OCI-LY1 (cell line): Measurements from ENCODE around the gene SLC15A1.

Experiments
- H2AFZ ChIP-seq: fragments of 200-600 bp; sonication (generic), shearing (Covaris generic); 2 replicates; pipeline ENCODE4 v1.6.0; 2014; ENCODE audit warnings: antibody characterized with exemption, mild to moderate bottlenecking, low read length
- H3F3A ChIP-seq: fragments of 200-600 bp; sonication (generic), shearing (Covaris generic); 2 replicates; pipeline ENCODE4 v1.6.0; 2014; ENCODE audit warnings: mild to moderate bottlenecking, antibody characterized with exemption, low read length, moderate library complexity; ENCODE audit not compliant: insufficient read depth
- H3K27ac ChIP-seq: fragments of 200-600 bp; sonication (generic); 2 replicates; pipeline ENCODE4 v1.5.1; 2014; ENCODE audit warnings: low read length, mixed run types, mild to moderate bottlenecking, low read depth; ENCODE audit not compliant: poor library complexity, severe bottlenecking
- H3K27me3 ChIP-seq: fragments of 200-600 bp; sonication (generic); 2 replicates; pipeline ENCODE4 v1.6.0; 2014; ENCODE audit warnings: antibody characterized with exemption, mild to moderate bottlenecking, low read length, moderate library complexity; ENCODE audit not compliant: insufficient read depth
- H3K36me3 ChIP-seq: fragments of 200-600 bp; sonication (generic); 2 replicates; pipeline ENCODE4 v1.6.1; 2014; ENCODE audit warnings: mild to moderate bottlenecking, antibody characterized with exemption, low read length, moderate library complexity, mixed read lengths; ENCODE audit not compliant: insufficient read depth
- H3K4me1 ChIP-seq: fragments of 200-600 bp; sonication (generic); 2 replicates; pipeline ENCODE4 v1.5.1; 2014; ENCODE audit warnings: mild to moderate bottlenecking, low read length, moderate library complexity; ENCODE audit not compliant: insufficient read depth, severe bottlenecking
- H3K4me2 ChIP-seq: fragments of 200-600 bp; sonication (generic), shearing (Covaris generic); 2 replicates; pipeline ENCODE4 v1.6.1; 2014; ENCODE audit warnings: low read length
- H3K4me3 ChIP-seq: fragments of 200-600 bp; sonication (generic); 2 replicates; pipeline ENCODE4 v1.5.1; 2014; ENCODE audit warnings: low read length, low read depth, mild to moderate bottlenecking, mixed read lengths; ENCODE audit not compliant: poor library complexity, severe bottlenecking
- H3K79me2 ChIP-seq: fragments of 200-600 bp; shearing (Covaris generic); 2 replicates; pipeline ENCODE4 v1.6.1; 2016; ENCODE audit warnings: mixed run types, low read length, mixed read lengths; ENCODE audit not compliant: insufficient read depth
- H3K9ac ChIP-seq: fragments of 200-600 bp; sonication (generic), shearing (Covaris generic); 2 replicates; pipeline ENCODE4 v1.6.1; 2014; ENCODE audit warnings: mild to moderate bottlenecking, low read length, mixed read lengths
- H3K9me2 ChIP-seq: fragments of 200-600 bp; sonication (generic), shearing (Covaris generic); 2 replicates; pipeline ENCODE4 v1.6.1; 2014; ENCODE audit warnings: low read depth, mild to moderate bottlenecking, low read length, mixed read lengths
- H3K9me3 ChIP-seq: fragments of 200-600 bp; shearing (Covaris generic); 2 replicates; pipeline ENCODE4 v1.6.1; 2014; ENCODE audit warnings: low read length, mixed read lengths
- H4K20me1 ChIP-seq: fragments of 200-600 bp; sonication (generic), shearing (Covaris generic); 2 replicates; pipeline ENCODE4 v1.6.0; 2016; ENCODE audit warnings: mild to moderate bottlenecking, low read length; ENCODE audit not compliant: insufficient read depth
- CTCF ChIP-seq: fragments of 200-600 bp; sonication (generic), shearing (Covaris generic); IDR thresholded peaks from 2 replicates; pipeline ENCODE4 v1.5.1; 2017; ENCODE audit warnings: mild to moderate bottlenecking, antibody characterized with exemption, low read length, moderate library complexity, mixed read lengths
- EZH2 ChIP-seq: fragments of 200-600 bp; sonication (generic), shearing (Covaris generic); IDR thresholded peaks from 2 replicates; pipeline ENCODE4 v1.8.0; 2017; ENCODE audit warnings: borderline replicate concordance, mixed run types, mild to moderate bottlenecking, antibody characterized with exemption, low read length, moderate library complexity, mixed read lengths

SLC15A1 gene

GRCh38 chr13:98651744-98652143, 100.7 kb downstream of the SLC15A1 start:
- H3K9ac ChIP-seq = no peak overlapping the region
- H3F3A ChIP-seq = no peaks in the 10 kb centered on the region
- no peaks in the 10 kb centered on the region for H3K79me2 ChIP-seq
- no peaks in the 10 kb centered on the region for H3K9me3 ChIP-seq
- H3K27ac ChIP-seq = no peak overlapping the region
- H4K20me1 ChIP-seq = no peaks in the 10 kb centered on the region
- H3K4me1 ChIP-seq = no peaks in the 10 kb centered on the region
- no peak overlapping the region for H2AFZ ChIP-seq
- no peaks in the 10 kb centered on the region for H3K27me3 ChIP-seq
- H3K4me3 ChIP-seq = no peak overlapping the region
- no peak for TF ChIP-seq CTCF
- no peak for TF ChIP-seq EZH2
- H3K4me2 ChIP-seq = no peak overlapping the region
- no peaks in the 10 kb centered on the region for H3K9me2 ChIP-seq
- H3K36me3 ChIP-seq = no peaks in the 10 kb centered on the region

GRCh38 chr13:98650396-98651107, 101.9 kb downstream of the SLC15A1 start:
- no peaks in the 10 kb centered on the region for H3K9me3 ChIP-seq
- no peaks in the 10 kb centered on the region for H3K27me3 ChIP-seq
- no peaks in the 10 kb centered on the region for H3K36me3 ChIP-seq
- no peaks in the 10 kb centered on the region for H3K79me2 ChIP-seq
- no peak overlapping the region for H3K9ac ChIP-seq
- H3K27ac ChIP-seq = no peak overlapping the region
- TF ChIP-seq CTCF = no peak
- no peak for TF ChIP-seq EZH2
- H4K20me1 ChIP-seq = no peaks in the 10 kb centered on the region
- H2AFZ ChIP-seq = no peak overlapping the region
- no peaks in the 10 kb centered on the region for H3F3A ChIP-seq
- H3K4me1 ChIP-seq = no peaks in the 10 kb centered on the region
- H3K9me2 ChIP-seq = no peaks in the 10 kb centered on the region
- H3K4me2 ChIP-seq = no peak overlapping the region
- no peak overlapping the region for H3K4me3 ChIP-seq

GRCh38 chr13:98649861-98650260, 102.6 kb downstream of the SLC15A1 start:
- Histone ChIP-seq H3K79me2 (no peaks in the 10 kb centered on the region), H3K4me2 (no peak overlapping the region), H2AFZ (no peak overlapping the region), H3K27me3 (no peaks in the 10 kb centered on the region), H3K36me3 (no peaks in the 10 kb centered on the region), H3F3A (no peaks in the 10 kb centered on the region), H3K9ac (no peak overlapping the region), H3K9me3 (no peaks in the 10 kb centered on the region), H3K4me1 (no peaks in the 10 kb centered on the region), H3K9me2 (no peaks in the 10 kb centered on the region), H4K20me1 (no peaks in the 10 kb centered on the region), H3K27ac (no peak overlapping the region), H3K4me3 (no peak overlapping the region)
- TF ChIP-seq EZH2 (no peak), CTCF (no peak)
